Astrocyte of the cerebellum (primary cell): ENCODE data around the gene NCOA6.

ENCODE experiments used
- DNase-seq: peaks from one replicate; pipeline ENCODE4 v3.0.0-alpha.2; 2011; ENCODE audit warnings: low read depth
- H3K4me3 ChIP-seq: 2 replicates; pipeline ENCODE4 v1.5.1; 2011; ENCODE audit warnings: mild to moderate bottlenecking, low read depth, low read length, moderate library complexity
- CTCF ChIP-seq: IDR thresholded peaks from 2 replicates; pipeline ENCODE4 v1.5.1; 2012; ENCODE audit warnings: low read length, low read depth, moderate library complexity, mild to moderate bottlenecking; ENCODE audit errors: missing control alignments
- in situ Hi-C: cut with HindIII; loops from 2 replicates; pipeline ENCODE4 v1.10.0; 2017; ENCODE audit warnings: low sequenced_read_pairs

Gene NCOA6

GRCh38 chr20:34831936-34832335 lies 6.5 kb upstream of the NCOA6 start:
- in situ Hi-C loops: no loop called here
- H3K4me3 ChIP-seq: no peak overlapping the region
- no peak for DNase-seq
- TF ChIP-seq CTCF: no peak

GRCh38 chr20:34829191-34829590 lies 3.7 kb upstream of the NCOA6 start:
- TF ChIP-seq CTCF: no peak
- DNase-seq: no peak
- in situ Hi-C loops: no loop called here

GRCh38 chr20:34824806-34825529 lies 483 bp downstream of the NCOA6 start:
- in situ Hi-C loops: no loop called here
- H3K4me3 ChIP-seq: peak overlapping the region; percentile 93
- DNase-seq: no peak
- TF ChIP-seq CTCF: no peak

More at GRCh38 chr20:34829191-34829590, 3.7 kb upstream of the NCOA6 start:
- H3K4me3 ChIP-seq: no peak overlapping the region

- peak overlapping the region; percentile 93 for H3K4me3 ChIP-seq
- in situ Hi-C loops: no loop called here
- no peak for DNase-seq
- TF ChIP-seq CTCF: no peak
Observed at GRCh38 chr20:34824452-34824805, 1.0 kb downstream of the NCOA6 start.

- no peak for DNase-seq
- H3K4me3 ChIP-seq: peak overlapping the region; percentile 93
- in situ Hi-C loops: no loop called here
- no peak for TF ChIP-seq CTCF
Observed at GRCh38 chr20:34824026-34824425, 1.4 kb downstream of the NCOA6 start.

- no peak for DNase-seq
- H3K4me3 ChIP-seq: no peak overlapping the region
- in situ Hi-C loops: no loop called here
- no peak for TF ChIP-seq CTCF
Observed at GRCh38 chr20:34820805-34821578, 4.5 kb downstream of the NCOA6 start.
